Upper lobe of left lung (tissue), 4 donors: ENCODE measurements around the gene ZNF77.

ENCODE experiments used
- CTCF ChIP-seq, 6 experiments: fragments of 450-650 bp in 4 of 6; fragments of 200-600 bp in 2 of 6; sonication (generic) in 2 of 6; IDR thresholded peaks; one replicate each; pipeline ENCODE4 v1.5.1; 2016 to 2019; ENCODE audit warnings: antibody characterized with exemption in 6 of 6
- POLR2A ChIP-seq, 4 donors: fragments of 450-650 bp; IDR thresholded peaks; one replicate each; pipeline ENCODE4 v1.5.1; 2016 to 2017; ENCODE audit warnings: antibody characterized with exemption in 4 of 4, mild to moderate bottlenecking in 2 of 4
- POLR2AphosphoS5 ChIP-seq, 2 donors: sonication (generic); formaldehyde crosslinking; IDR thresholded peaks; one replicate each; pipeline ENCODE4 v1.5.1; 2017; ENCODE audit warnings: antibody characterized with exemption in 2 of 2

GRCh38 chr19:2885736-2886135 lies 59.0 kb downstream of the ZNF77 start:
- TF ChIP-seq CTCF (IDR thresholded peaks at IDR 0.05) (no peak), POLR2AphosphoS5 (IDR thresholded peaks at IDR 0.05) (no peak), POLR2A (IDR thresholded peaks at IDR 0.05) (no peak)
